Activated B cell treated with CpG ODN at 0.5 μM for 24 hours (primary cell): ENCODE results near the gene SORBS1. TPM values are rescaled to one million over a fixed set of nuclear protein-coding genes. Genes with fewer than 3 reads are reported as not detected.

Source experiments
- ATAC-seq: fragments of 200-7000 bp; cut with Tn5 transposase; one replicate; pipeline ENCODE4 v1.10.0; 2021; ENCODE audit warnings: low read depth, mild to moderate bottlenecking, moderate library complexity
- CTCF ChIA-PET: fragments of 350-600 bp; sonication (Branson Sonifier 250); formaldehyde crosslinking; loops from one replicate; lab custom pipeline; 2021; ENCODE audit warnings: antibody characterized with exemption; lab: Charles Lee
- POLR2A ChIA-PET: fragments of 350-600 bp; sonication (Branson Sonifier 250); formaldehyde crosslinking; loops from one replicate; lab custom pipeline; 2021; ENCODE audit warnings: antibody characterized with exemption; lab: Charles Lee
- DNase-seq: peaks from one replicate; pipeline ENCODE4 v3.0.0; 2022
- H3K27ac Mint-ChIP-seq: one replicate; pipeline ENCODE4 v1.8.0; 2020; ENCODE audit warnings: mixed read lengths
- H3K27me3 Mint-ChIP-seq: one replicate; pipeline ENCODE4 v1.8.0; 2021; ENCODE audit warnings: mixed read lengths
- H3K36me3 Mint-ChIP-seq: one replicate; pipeline ENCODE4 v1.8.0; 2021; ENCODE audit warnings: low read depth, mixed read lengths
- H3K4me1 Mint-ChIP-seq: one replicate; pipeline ENCODE4 v1.8.0; 2021; ENCODE audit warnings: mixed read lengths
- H3K4me3 Mint-ChIP-seq: one replicate; pipeline ENCODE4 v1.8.0; 2020; ENCODE audit warnings: mild to moderate bottlenecking, mixed read lengths
- H3K9me3 Mint-ChIP-seq: one replicate; pipeline ENCODE4 v1.8.0; 2020; ENCODE audit warnings: mixed read lengths
- intact Hi-C: fragments of 100-400 bp; cut with micrococcal nuclease; formaldehyde crosslinking; loops from one replicate; pipeline ENCODE4 v1.15.1; 2024
- total RNA-seq: library from RNA; stranded (reverse); gene quantifications from 2 replicates; pipeline ENCODE4 v1.2.3, GENCODE V29; 2022
- TF ChIP-seq, protein P1 (sequence below): fragments of 200-600 bp; IDR thresholded peaks from one replicate; pipeline ENCODE4 v1.8.0; 2022; ENCODE audit warnings: antibody characterized with exemption, mild to moderate bottlenecking

The SORBS1 gene
- total RNA-seq, 1 donor from 2014 or later = 0.42 TPM

DNA sequence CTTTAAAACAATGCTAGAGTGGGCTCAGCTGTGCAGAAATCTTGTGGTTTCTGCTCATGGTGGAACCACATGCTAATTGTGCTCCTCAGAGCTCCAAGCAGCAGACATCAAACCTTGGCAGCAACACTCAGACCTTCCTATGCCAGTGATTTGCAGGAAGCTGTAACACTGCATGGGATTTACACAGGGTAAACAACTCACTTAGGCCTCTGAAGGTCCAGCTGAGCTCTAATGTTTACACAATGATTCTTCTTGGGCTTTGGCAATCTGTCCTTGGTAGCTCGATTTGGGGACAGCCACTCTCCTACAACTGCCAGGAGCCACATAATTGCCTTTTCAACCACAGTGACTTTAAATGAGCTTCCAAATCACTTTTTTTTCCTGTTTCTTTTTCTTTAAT lies 172.6 kb downstream of the SORBS1 start:
- CTCF ChIA-PET = no interaction called here
- Mint-ChIP-seq H3K27me3 (peaks cover 5% of the 10 kb centered on the region), H3K4me1 (peaks cover 8% of the 10 kb centered on the region), H3K36me3 (no peaks in the 10 kb centered on the region), H3K27ac (no peak overlapping the region), H3K9me3 (no peaks in the 10 kb centered on the region), H3K4me3 (no peak overlapping the region)
- intact Hi-C loops = no loop called here
- TF ChIP-seq, protein P1, sequence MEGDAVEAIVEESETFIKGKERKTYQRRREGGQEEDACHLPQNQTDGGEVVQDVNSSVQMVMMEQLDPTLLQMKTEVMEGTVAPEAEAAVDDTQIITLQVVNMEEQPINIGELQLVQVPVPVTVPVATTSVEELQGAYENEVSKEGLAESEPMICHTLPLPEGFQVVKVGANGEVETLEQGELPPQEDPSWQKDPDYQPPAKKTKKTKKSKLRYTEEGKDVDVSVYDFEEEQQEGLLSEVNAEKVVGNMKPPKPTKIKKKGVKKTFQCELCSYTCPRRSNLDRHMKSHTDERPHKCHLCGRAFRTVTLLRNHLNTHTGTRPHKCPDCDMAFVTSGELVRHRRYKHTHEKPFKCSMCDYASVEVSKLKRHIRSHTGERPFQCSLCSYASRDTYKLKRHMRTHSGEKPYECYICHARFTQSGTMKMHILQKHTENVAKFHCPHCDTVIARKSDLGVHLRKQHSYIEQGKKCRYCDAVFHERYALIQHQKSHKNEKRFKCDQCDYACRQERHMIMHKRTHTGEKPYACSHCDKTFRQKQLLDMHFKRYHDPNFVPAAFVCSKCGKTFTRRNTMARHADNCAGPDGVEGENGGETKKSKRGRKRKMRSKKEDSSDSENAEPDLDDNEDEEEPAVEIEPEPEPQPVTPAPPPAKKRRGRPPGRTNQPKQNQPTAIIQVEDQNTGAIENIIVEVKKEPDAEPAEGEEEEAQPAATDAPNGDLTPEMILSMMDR = no peak
- POLR2A ChIA-PET = no interaction called here
- no peak for DNase-seq
- no peak for ATAC-seq

DNA sequence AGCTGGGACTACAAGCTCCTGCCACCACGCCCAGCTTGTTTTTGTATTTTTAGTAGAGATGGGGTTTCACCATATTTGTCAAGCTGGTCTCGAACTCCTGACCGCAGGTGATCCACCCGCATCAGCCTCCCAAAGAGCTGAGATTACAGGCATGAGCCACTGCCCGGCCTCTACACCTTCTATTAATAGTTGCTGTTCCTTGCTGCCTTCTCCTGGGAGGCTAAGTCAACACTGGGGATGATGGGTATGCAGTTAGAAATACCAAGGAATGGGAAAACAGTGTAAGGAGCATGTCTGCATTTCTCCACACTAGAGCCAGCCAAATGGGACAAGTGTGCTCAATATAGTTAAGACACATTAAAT lies 173.1 kb downstream of the SORBS1 start:
- ATAC-seq (no peak), DNase-seq (no peak)
- Mint-ChIP-seq H3K27ac (no peak overlapping the region), H3K4me1 (peaks cover 8% of the 10 kb centered on the region), H3K9me3 (no peaks in the 10 kb centered on the region), H3K36me3 (no peaks in the 10 kb centered on the region), H3K27me3 (peaks cover 3% of the 10 kb centered on the region), H3K4me3 (no peak overlapping the region)
- TF ChIP-seq, protein P1 = no peak
- ChIA-PET CTCF (no interaction called here), POLR2A (no interaction called here)
- intact Hi-C loops = no loop called here

DNA sequence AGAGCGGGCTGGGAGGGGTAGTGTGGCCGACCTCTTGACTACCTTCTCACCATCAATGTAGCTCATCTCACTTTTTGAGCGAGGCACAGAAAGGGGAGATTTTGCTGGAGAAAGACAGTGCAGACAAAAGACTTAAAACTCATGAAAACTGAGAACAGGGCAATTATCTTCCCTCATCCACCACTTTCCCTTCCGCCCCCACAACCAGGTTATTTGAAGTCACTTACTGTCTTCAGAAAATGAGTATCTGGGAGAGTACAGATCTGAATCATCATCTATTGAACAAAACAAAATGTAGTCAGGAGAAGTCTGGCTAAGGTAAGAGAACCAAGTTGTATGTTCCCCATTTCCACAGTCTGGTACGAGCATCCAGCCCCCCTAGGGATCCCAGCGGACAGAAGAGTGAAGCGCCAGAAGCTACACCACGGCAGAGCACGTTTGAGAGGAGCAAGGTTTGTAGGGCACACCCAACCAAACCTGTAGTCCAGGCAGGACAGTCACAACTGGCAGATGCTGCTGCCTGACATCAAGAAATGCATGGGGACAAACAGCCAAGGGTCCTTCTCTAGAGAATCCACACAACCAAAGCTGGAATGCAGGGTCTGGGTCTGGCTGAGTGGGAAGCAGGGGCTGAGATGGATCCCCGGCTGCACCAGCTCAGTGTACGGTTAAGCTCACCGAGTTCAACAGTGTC lies 177.0 kb downstream of the SORBS1 start:
- peaks cover 8% of the 10 kb centered on the region for H3K4me1 Mint-ChIP-seq
- POLR2A ChIA-PET = no interaction called here

DNA sequence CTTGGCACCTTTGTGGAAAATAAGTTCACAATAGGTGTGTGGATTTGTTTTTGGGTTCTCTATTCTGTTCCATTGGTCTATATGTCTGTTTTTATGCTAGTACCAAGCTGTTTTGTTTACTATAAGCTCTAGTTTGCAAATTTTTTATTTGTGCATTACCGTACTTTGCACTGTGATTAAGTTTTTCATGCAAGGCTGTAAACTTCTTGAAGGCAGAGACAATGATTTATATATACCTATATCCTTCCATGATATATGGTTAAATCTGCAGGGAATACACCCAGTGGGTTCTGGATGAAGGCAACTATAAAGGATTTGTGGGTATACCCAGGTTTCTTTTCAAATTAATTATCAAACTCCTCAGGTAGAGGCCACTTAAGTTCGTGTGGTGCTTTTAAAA lies 178.6 kb downstream of the SORBS1 start:
- Mint-ChIP-seq H3K36me3 (no peaks in the 10 kb centered on the region), H3K4me1 (peaks cover 6% of the 10 kb centered on the region), H3K9me3 (no peaks in the 10 kb centered on the region), H3K27ac (no peak overlapping the region), H3K27me3 (peaks cover 5% of the 10 kb centered on the region), H3K4me3 (no peak overlapping the region)
- ChIA-PET POLR2A (no interaction called here), CTCF (no interaction called here)
- intact Hi-C loops = no loop called here
- DNase-seq = no peak
- TF ChIP-seq, protein P1 = no peak
- no peak for ATAC-seq

More for the DNA sequence above, 177.0 kb downstream of the SORBS1 start:
- H3K27ac Mint-ChIP-seq = no peak overlapping the region
- no peak overlapping the region for H3K4me3 Mint-ChIP-seq
- no peak for DNase-seq
- intact Hi-C loops = no loop called here
- H3K27me3 Mint-ChIP-seq = peaks cover 5% of the 10 kb centered on the region
- TF ChIP-seq, protein P1 = no peak
- ATAC-seq = no peak
- CTCF ChIA-PET = no interaction called here
- H3K9me3 Mint-ChIP-seq = no peaks in the 10 kb centered on the region
- H3K36me3 Mint-ChIP-seq = no peaks in the 10 kb centered on the region

DNA sequence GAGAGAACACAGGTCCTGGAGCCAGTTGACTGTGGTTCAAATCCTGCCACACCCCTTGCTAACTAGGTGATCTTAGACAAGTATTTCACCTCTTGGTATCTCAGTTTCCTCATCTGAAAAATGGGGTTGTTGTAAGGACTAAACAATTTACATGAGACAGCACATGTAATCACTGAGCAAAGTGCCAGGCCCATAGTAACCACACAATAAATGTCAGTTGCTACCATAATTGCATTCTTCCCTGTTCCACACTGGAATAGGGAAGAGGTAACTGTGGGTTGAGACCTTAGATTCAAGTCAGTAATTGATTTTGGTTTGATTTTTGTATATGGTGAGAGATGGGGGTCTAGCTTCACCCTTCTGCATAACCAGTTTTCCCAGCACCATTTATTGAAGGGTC lies 179.0 kb downstream of the SORBS1 start:
- Mint-ChIP-seq H3K4me3 (no peak overlapping the region), H3K9me3 (no peaks in the 10 kb centered on the region), H3K27me3 (peaks cover 5% of the 10 kb centered on the region), H3K36me3 (no peaks in the 10 kb centered on the region), H3K27ac (no peak overlapping the region), H3K4me1 (peaks cover 1% of the 10 kb centered on the region)
- TF ChIP-seq, protein P1 = no peak
- ATAC-seq (no peak), DNase-seq (no peak)
- ChIA-PET POLR2A (no interaction called here), CTCF (no interaction called here)
- intact Hi-C loops = no loop called here
